Heart left ventricle (tissue), 13 donors: ENCODE measurements around the gene ACKR2.

Source experiments
- CTCF ChIP-seq, 12 donors: fragments of 200-600 bp; sonication (generic) in 4 of 12; IDR thresholded peaks; one replicate each; pipeline versions ENCODE4 v1.5.0 to v1.8.0; 2018 to 2022; ENCODE audit warnings: antibody characterized with exemption in 12 of 12, mild to moderate bottlenecking in 5 of 12
- POLR2A ChIP-seq, 2 donors: fragments of 450-650 bp; IDR thresholded peaks; one replicate each; pipeline ENCODE4 v1.6.1; 2017; ENCODE audit warnings: antibody characterized with exemption in 2 of 2, mild to moderate bottlenecking in 2 of 2, moderate library complexity in 2 of 2
- donor health status: ischemic (EF 13 %, LVEDD 7.1; RV severe dilation, severe dysfunction).
- donor health status: DM: no; HTN: yes; CAD: no.
- donor health status: DM: no; HTN: no; CAD: no.
- donor health status: ischemic (EF 25% LVEDD 6.9; RV normal size, moderate dysfunction).
- donor health status: ischemic (EF 25% LVEDD 5.7; RV mildly dilated, moderate dysfunction).
- donor health status: ischemic (EF 35%, LVEDD 5.7; RV mildly dilated, moderate dysfunction).
- donor health status: nonischemic (EF 11% LVEDD 7.7; RV severe dilation, severe dysfunction).
- donor health status: DM: yes; HTN: yes; CAD: no.
- donor health status: PGD.
- donor health status: ischemic (EF 29% LVEDD 5.4; RV normal size, mild dysfunction).
- donor health status: nonischemic (EF 23%, LVEDD 6.1; RV moderate dilation, normal function).

- TF ChIP-seq CTCF (IDR thresholded peaks at IDR 0.05): no peak
- TF ChIP-seq POLR2A (IDR thresholded peaks at IDR 0.05): no peak
Measured at GRCh38 chr3:42851228-42851834, 42.1 kb downstream of the ACKR2 start.
